Neural cell (in vitro differentiated cells): ENCODE measurements around the gene GLUL. TPM values are rescaled to one million over a fixed set of nuclear protein-coding genes. Genes with fewer than 3 reads are reported as not detected.

Experiments
- H2AFZ ChIP-seq: fragments of 200-600, 300-800 bp; sonication (generic), shearing (Covaris generic); 2 replicates; pipeline ENCODE4 v1.6.0; 2014; ENCODE audit warnings: low read depth, mild to moderate bottlenecking, antibody characterized with exemption, low read length, moderate library complexity
- H3F3A ChIP-seq: fragments of 200-600 bp; shearing (Covaris generic); 2 replicates; pipeline ENCODE4 v1.6.1; 2016; ENCODE audit warnings: mild to moderate bottlenecking, moderate library complexity, mixed read lengths, antibody characterized with exemption, low read length; ENCODE audit not compliant: insufficient read depth, poor library complexity, severe bottlenecking
- H3K27ac ChIP-seq: fragments of 200-600, 300-800 bp; sonication (generic), shearing (Covaris generic); 2 replicates; pipeline ENCODE4 v1.5.1; 2014; ENCODE audit warnings: mild to moderate bottlenecking, low read length, moderate library complexity
- H3K27me3 ChIP-seq: fragments of 300-800, 200-600 bp; sonication (generic), shearing (Covaris generic); 2 replicates; pipeline ENCODE4 v1.6.0; 2014; ENCODE audit warnings: mild to moderate bottlenecking, low read depth, low read length, moderate library complexity; ENCODE audit not compliant: insufficient read depth
- H3K36me3 ChIP-seq: fragments of 300-800, 200-600 bp; sonication (generic), shearing (Covaris generic); 2 replicates; pipeline ENCODE4 v1.5.1; 2014; ENCODE audit warnings: mild to moderate bottlenecking, antibody characterized with exemption, low read length, moderate library complexity; ENCODE audit not compliant: insufficient read depth
- H3K4me2 ChIP-seq: fragments of 300-800, 200-600 bp; sonication (generic), shearing (Covaris generic); 2 replicates; pipeline ENCODE4 v1.6.0; 2014; ENCODE audit warnings: mild to moderate bottlenecking, low read length
- H3K4me3 ChIP-seq: fragments of 300-800, 200-600 bp; sonication (generic), shearing (Covaris generic); 2 replicates; pipeline ENCODE4 v1.5.1; 2014; ENCODE audit warnings: mild to moderate bottlenecking, low read length, moderate library complexity
- H3K79me2 ChIP-seq: fragments of 200-600 bp; shearing (Covaris generic); replicated peaks from 2 replicates; pipeline ENCODE4 v1.6.0; 2014; ENCODE audit warnings: mild to moderate bottlenecking, low read length, moderate library complexity; ENCODE audit not compliant: insufficient read depth
- H3K9ac ChIP-seq: fragments of 300-800, 200-600 bp; sonication (generic), shearing (Covaris generic); 2 replicates; pipeline ENCODE4 v1.6.1; 2016; ENCODE audit warnings: mild to moderate bottlenecking, low read length, mixed read lengths
- H3K9me2 ChIP-seq: fragments of 200-600 bp; shearing (Covaris generic); 2 replicates; pipeline ENCODE4 v1.6.1; 2016; ENCODE audit warnings: mild to moderate bottlenecking, low read length, mixed read lengths; ENCODE audit not compliant: insufficient read depth
- H3K9me3 ChIP-seq: fragments of 200-600, 300-800 bp; sonication (generic), shearing (Covaris generic); 2 replicates; pipeline ENCODE4 v1.6.1; 2016; ENCODE audit warnings: mild to moderate bottlenecking, mixed run types, low read length, moderate library complexity, mixed read lengths
- H4K20me1 ChIP-seq: fragments of 200-600 bp; shearing (Covaris generic); 2 replicates; pipeline ENCODE4 v1.6.1; 2016; ENCODE audit warnings: mild to moderate bottlenecking, mixed run types; ENCODE audit not compliant: insufficient read depth
- EP300 ChIP-seq: fragments of 450-650 bp; conservative IDR thresholded peaks from 2 replicates; pipeline ENCODE4 v1.6.1; 2014; ENCODE audit warnings: antibody characterized with exemption, mild to moderate bottlenecking, moderate library complexity; ENCODE audit not compliant: poor library complexity, severe bottlenecking
- EZH2 ChIP-seq: fragments of 200-600, 300-800 bp; shearing (Covaris generic), sonication (generic); IDR thresholded peaks from 2 replicates; pipeline ENCODE4 v1.6.1; 2014; ENCODE audit warnings: antibody characterized with exemption, low read length, borderline replicate concordance, mild to moderate bottlenecking; ENCODE audit not compliant: insufficient read depth, poor library complexity, severe bottlenecking
- MXI1 ChIP-seq: fragments of 450-650 bp; conservative IDR thresholded peaks from 2 replicates; pipeline ENCODE4 v1.6.1; 2014; ENCODE audit warnings: antibody characterized with exemption, mild to moderate bottlenecking; ENCODE audit not compliant: poor library complexity, severe bottlenecking
- POLR2AphosphoS5 ChIP-seq: IDR thresholded peaks from 2 replicates; pipeline ENCODE4 v1.6.1; 2012
- RAD21 ChIP-seq: fragments of 450-650 bp; conservative IDR thresholded peaks from 2 replicates; pipeline ENCODE4 v1.6.1; 2014; ENCODE audit warnings: antibody characterized with exemption, mild to moderate bottlenecking, moderate library complexity
- SMC3 ChIP-seq: fragments of 450-650 bp; conservative IDR thresholded peaks from 2 replicates; pipeline ENCODE4 v1.6.1; 2014; ENCODE audit warnings: antibody characterized with exemption, mild to moderate bottlenecking, moderate library complexity; ENCODE audit not compliant: poor library complexity
- TAF1 ChIP-seq: IDR thresholded peaks from 2 replicates; pipeline ENCODE4 v1.6.1; 2012; ENCODE audit warnings: low read depth
- polyA plus RNA-seq: library from polyadenylated mRNA; depleted of rRNA; stranded (reverse); fragments of >200 nt; gene quantifications from 2 replicates; pipeline ENCODE4 v1.2.3, GENCODE V29; 2014
- TF ChIP-seq, protein P1 (sequence below): IDR thresholded peaks from 2 replicates; pipeline ENCODE4 v1.6.1; 2012; ENCODE audit warnings: borderline replicate concordance
- TF ChIP-seq, protein P2 (sequence below): fragments of 450-650 bp; IDR thresholded peaks from 2 replicates; pipeline ENCODE4 v1.5.1; 2014; ENCODE audit warnings: antibody characterized with exemption, mild to moderate bottlenecking, moderate library complexity; ENCODE audit not compliant: poor library complexity, severe bottlenecking

GLUL gene
- polyA plus RNA-seq, 1 donor from 2014 or later, result 219 TPM

DNA sequence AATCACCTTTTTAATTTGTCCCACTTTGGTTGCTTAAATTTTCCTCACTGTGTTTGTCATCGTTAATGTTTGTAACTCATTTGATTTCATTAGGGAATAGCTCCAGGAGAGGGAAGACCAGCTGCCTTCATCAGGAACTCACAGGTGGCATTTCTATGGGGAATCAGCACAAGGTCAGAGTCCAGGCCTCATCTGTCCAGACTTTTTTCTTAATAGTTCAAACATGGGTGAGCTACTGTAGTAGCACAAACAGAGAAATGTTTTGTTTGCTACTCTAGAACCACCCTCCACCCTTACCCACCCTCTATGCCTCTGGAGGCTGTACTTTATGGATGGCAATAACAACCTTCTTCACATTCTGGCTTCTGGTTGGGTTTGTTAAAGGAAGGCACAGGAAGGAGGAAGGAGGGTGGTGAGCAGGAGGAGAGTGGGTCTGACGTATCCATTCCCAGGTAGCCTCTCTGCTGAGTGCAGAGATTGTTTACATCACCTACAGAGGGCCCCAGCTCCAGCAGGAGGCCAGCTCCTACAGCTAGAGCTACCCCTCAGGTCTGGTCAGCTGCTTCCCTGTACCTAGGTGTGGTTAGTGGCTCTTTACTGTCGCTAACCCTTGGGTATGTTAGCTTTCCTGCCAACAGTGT lies 17.0 kb upstream of the GLUL start:
- Histone ChIP-seq H3K9ac (no peak overlapping the region), H3K9me2 (no peaks in the 10 kb centered on the region), H3F3A (no peaks in the 10 kb centered on the region), H3K27ac (no peak overlapping the region), H3K27me3 (no peaks in the 10 kb centered on the region), H3K4me2 (no peak overlapping the region), H4K20me1 (no peaks in the 10 kb centered on the region), H3K9me3 (no peaks in the 10 kb centered on the region), H3K36me3 (no peaks in the 10 kb centered on the region), H2AFZ (no peak overlapping the region), H3K4me3 (no peak overlapping the region), H3K79me2 (no peaks in the 10 kb centered on the region)
- TF ChIP-seq MXI1 (no peak), EP300 (no peak), POLR2AphosphoS5 (no peak), RAD21 (no peak), SMC3 (no peak), EZH2 (no peak), TAF1 (no peak)
- TF ChIP-seq, protein P1, sequence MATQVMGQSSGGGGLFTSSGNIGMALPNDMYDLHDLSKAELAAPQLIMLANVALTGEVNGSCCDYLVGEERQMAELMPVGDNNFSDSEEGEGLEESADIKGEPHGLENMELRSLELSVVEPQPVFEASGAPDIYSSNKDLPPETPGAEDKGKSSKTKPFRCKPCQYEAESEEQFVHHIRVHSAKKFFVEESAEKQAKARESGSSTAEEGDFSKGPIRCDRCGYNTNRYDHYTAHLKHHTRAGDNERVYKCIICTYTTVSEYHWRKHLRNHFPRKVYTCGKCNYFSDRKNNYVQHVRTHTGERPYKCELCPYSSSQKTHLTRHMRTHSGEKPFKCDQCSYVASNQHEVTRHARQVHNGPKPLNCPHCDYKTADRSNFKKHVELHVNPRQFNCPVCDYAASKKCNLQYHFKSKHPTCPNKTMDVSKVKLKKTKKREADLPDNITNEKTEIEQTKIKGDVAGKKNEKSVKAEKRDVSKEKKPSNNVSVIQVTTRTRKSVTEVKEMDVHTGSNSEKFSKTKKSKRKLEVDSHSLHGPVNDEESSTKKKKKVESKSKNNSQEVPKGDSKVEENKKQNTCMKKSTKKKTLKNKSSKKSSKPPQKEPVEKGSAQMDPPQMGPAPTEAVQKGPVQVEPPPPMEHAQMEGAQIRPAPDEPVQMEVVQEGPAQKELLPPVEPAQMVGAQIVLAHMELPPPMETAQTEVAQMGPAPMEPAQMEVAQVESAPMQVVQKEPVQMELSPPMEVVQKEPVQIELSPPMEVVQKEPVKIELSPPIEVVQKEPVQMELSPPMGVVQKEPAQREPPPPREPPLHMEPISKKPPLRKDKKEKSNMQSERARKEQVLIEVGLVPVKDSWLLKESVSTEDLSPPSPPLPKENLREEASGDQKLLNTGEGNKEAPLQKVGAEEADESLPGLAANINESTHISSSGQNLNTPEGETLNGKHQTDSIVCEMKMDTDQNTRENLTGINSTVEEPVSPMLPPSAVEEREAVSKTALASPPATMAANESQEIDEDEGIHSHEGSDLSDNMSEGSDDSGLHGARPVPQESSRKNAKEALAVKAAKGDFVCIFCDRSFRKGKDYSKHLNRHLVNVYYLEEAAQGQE, result no peak
- TF ChIP-seq, protein P2, sequence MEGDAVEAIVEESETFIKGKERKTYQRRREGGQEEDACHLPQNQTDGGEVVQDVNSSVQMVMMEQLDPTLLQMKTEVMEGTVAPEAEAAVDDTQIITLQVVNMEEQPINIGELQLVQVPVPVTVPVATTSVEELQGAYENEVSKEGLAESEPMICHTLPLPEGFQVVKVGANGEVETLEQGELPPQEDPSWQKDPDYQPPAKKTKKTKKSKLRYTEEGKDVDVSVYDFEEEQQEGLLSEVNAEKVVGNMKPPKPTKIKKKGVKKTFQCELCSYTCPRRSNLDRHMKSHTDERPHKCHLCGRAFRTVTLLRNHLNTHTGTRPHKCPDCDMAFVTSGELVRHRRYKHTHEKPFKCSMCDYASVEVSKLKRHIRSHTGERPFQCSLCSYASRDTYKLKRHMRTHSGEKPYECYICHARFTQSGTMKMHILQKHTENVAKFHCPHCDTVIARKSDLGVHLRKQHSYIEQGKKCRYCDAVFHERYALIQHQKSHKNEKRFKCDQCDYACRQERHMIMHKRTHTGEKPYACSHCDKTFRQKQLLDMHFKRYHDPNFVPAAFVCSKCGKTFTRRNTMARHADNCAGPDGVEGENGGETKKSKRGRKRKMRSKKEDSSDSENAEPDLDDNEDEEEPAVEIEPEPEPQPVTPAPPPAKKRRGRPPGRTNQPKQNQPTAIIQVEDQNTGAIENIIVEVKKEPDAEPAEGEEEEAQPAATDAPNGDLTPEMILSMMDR, result no peak

DNA sequence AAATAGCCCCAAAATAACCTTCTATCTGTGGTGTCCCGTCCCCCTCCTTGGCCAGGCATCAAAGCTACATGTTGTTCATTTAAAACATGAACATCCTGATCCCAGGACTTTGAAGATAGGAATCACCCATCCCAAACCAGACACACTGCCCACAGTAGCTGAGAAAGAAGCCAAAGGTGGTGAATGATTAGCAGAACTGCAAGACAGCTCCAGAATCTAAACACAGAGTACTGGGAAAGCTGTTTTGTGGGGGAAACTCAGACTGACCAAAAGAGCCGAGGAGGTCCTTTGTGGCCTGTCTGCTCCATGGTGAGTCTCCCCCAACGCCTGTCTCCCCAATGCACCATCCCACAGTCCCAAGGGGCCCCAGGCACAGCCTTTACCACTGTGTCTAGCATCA lies 16.1 kb upstream of the GLUL start:
- Histone ChIP-seq H2AFZ (no peak overlapping the region), H3K79me2 (no peaks in the 10 kb centered on the region), H3K4me2 (no peak overlapping the region), H3F3A (no peaks in the 10 kb centered on the region), H3K4me3 (no peak overlapping the region), H3K9me3 (no peaks in the 10 kb centered on the region), H3K36me3 (no peaks in the 10 kb centered on the region), H3K9me2 (no peaks in the 10 kb centered on the region), H3K27me3 (no peaks in the 10 kb centered on the region), H3K27ac (no peak overlapping the region), H4K20me1 (no peaks in the 10 kb centered on the region), H3K9ac (no peak overlapping the region)
- TF ChIP-seq POLR2AphosphoS5 (no peak), SMC3 (no peak), RAD21 (no peak)
